Hepatic stellate cell (primary cell): ENCODE results near the gene LYPD6B.

ENCODE experiments used
- DNase-seq: peaks from one replicate; pipeline ENCODE4 v3.0.0; 2011; ENCODE audit warnings: low spot score

Gene LYPD6B

DNA sequence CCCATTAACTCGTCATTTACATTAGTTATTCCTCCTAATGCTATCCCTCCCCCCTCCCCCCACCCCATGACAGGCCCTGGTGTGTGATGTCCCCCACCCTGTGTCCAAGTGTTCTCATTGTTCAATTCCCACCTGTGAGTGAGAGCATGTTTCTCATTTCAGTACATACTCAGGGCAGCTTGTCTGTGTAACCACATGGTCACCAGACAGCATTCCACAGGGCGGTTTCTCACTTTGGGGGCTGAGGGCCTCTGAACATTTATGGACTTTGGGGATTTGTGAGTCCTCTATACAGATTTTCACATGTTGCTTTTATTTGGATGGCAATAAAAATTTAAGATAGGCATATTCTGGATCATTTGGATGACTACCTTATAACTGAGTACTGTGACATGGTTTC is 84.0 kb downstream of the LYPD6B start:
- no peak for DNase-seq

DNA sequence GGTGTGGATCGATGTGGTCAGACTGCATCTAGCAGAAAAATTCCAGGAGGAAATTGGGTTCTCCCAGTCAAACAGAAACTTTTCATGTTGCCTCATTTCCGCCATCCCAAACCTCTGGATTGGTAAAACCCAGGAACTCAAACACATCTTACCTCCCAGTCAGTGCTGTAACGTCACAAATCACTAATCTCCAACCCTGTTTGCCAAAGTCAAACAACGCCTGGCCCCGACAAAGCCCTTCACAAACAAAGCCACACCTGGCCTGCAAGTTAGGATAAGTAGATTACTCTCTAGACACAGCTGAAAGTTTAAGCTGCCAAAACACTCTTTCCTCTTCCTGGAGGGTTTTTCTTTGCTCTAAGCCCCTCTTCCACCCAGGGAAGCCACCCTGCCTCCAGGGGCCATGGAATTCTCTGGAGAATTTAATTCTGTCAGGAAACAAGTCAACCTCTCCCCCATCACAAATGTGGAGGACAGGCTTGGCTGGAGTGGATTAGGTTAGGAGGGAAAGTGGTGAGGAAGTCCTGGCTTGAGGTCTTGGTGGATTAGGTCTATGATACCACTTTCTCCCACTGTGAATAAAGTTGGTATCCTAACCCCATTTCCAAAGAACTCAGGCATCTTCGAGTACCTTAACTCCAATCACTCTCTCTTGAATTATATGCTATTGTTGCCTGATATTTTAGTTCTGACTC is 86.7 kb downstream of the LYPD6B start:
- no peak for DNase-seq

DNA sequence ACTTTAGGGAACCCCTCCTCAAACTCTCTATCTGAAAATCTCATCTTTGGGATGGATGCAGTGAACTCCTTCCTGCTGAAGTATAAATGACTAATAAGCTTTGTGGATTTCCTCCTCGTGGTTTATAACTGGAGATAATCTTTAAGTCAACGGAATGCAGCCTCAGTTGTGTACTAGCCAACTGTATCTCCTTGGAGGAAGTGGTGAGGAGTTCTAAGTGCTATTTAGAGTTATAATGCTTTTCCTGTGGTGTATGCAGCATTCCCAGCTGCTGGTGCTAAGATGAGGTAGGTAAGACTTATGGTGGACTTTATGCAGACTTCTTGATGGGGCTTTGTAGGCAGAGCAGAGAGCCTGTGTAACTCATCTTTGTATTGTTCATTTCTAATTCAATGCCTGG is 90.9 kb downstream of the LYPD6B start:
- DNase-seq, result no peak

GRCh38 chr2:149132339-149132738 is 93.8 kb downstream of the LYPD6B start:
- no peak for DNase-seq

GRCh38 chr2:149132901-149133300 is 94.4 kb downstream of the LYPD6B start:
- no peak for DNase-seq

- DNase-seq, result no peak
Observed at GRCh38 chr2:149134335-149134923, 95.9 kb downstream of the LYPD6B start.

GRCh38 chr2:149136111-149136510 is 97.6 kb downstream of the LYPD6B start:
- DNase-seq, result no peak

DNA sequence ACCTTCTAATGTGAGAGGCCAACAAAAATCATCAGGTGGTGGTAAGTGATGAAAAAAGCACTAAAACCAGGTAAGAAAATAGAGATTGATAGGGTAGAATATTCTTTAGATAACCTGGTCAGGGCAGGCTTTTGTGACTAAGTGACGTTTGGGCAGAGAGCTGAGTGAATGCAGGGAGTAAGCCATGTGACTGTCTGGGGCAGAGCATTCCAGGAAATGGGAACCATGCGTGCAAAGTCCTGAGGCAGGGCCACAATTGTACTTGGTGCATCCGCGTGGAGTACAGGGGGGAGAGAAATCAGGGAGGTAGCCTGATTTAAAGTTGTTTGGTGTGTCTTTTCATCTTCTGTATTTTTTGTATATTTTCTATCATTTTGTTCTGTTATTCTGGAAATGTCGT is 102.5 kb downstream of the LYPD6B start:
- no peak for DNase-seq

GRCh38 chr2:149143734-149144133 is 105.2 kb downstream of the LYPD6B start:
- no peak for DNase-seq

DNA sequence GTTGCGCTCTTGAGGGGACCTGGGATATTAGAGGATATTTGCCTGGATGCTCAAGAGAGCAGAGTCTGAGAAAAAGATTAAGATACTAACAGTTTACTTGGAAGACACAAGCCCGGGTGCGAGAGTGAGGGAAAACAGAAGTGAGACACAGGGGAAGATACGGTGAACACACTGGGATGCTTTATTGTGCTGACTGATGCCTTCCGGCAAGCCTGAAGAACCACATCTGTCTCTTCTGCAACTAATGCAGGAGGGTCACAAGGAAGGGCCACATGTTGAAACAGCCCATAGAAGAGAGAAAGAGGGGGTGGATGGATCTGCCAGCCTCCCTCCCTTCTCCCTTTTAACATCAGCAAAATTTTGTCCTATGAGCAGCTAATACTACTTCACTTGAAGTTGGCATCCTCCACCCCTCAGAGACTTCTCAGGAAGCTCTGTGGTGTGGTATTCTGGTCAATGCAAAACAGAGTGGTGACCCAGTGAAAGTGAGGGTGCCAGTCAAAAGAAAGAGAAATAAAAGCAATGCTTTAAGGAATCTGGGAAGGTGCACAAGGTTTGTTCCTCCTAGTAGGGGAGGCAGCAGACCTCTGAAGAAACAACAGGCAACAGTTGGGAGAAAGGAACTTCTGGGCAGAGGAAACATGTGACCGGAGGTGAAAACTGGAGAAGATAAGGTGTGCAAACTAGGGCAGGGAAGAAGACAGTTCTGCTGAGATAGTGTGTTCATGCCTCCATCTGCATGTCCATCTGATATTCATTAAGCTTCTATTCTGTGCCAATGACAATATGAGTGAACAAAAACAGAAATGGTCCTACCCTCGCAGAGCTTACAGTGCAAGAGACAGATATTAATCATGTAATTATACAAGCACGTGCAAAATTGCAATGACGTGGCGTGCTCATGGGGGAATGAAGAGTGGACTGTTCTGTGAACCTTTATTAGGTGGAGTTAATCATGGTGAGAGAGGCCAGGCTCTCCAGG is 107.1 kb downstream of the LYPD6B start:
- no peak for DNase-seq

- DNase-seq, result no peak
Observed at GRCh38 chr2:149146876-149147275, 108.4 kb downstream of the LYPD6B start.

DNA sequence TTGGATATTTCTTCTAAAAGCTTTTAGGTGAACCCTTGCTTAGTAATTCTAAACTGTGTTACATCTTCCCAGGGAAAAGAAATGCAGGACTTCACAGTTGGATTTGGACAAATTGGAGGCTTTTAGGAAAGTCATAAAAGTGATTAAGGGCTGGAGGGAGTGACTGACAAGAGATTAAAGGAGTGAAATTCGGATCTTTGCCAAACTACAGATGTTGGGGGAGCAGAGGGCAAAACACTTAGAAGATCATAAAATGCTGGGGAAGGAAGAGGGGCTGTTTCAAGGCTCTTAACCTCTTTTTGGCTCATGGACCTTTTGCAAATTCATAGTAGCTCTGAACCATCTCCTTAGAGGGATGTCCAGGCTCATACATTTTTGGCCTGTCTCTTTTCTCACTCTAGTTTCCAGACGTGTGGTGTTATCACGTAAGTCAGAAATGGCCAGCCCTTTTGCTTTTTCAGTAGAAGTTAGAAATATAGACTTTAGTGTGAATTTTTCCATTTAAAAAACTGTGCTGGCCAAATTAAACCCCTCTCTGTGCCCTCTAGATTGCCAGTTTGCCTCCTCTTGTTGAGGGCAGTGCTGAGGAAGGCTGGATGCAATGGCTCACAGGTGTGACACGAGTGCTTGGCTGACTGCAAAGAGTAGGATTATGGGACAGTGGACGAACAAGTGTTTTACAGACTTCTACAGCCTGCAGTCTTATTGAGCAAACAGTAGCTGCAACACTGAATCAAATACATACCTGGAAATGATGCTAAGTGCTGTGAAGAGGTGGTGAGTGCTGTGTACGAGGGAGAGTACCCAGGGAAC is 109.9 kb downstream of the LYPD6B start:
- DNase-seq, result no peak

- no peak for DNase-seq
Observed at GRCh38 chr2:149149007-149149297, 110.5 kb downstream of the LYPD6B start.

DNA sequence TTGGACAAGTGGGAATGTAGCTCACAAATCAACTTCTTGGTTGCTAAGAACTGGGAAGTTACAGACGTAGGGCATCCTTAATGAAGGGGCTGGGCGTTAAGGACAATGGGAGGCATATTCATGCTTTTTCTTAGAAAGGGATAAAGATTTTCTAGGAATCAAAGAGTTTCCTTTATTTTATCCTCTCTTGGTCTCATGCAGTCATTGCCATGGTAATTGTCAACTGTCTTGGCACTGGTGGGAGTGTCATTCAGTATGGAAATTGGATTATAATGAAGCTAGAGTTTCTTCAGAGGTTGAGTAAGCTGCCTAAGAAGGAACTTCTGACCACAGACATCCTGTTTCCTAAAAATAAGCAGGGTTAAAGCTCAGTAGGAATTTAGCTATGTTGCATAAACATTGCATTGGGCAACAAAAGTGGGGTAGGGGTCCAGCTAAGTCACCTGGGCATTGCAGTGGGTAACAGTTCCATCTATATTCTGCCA is 114.0 kb downstream of the LYPD6B start:
- DNase-seq, result no peak

DNA sequence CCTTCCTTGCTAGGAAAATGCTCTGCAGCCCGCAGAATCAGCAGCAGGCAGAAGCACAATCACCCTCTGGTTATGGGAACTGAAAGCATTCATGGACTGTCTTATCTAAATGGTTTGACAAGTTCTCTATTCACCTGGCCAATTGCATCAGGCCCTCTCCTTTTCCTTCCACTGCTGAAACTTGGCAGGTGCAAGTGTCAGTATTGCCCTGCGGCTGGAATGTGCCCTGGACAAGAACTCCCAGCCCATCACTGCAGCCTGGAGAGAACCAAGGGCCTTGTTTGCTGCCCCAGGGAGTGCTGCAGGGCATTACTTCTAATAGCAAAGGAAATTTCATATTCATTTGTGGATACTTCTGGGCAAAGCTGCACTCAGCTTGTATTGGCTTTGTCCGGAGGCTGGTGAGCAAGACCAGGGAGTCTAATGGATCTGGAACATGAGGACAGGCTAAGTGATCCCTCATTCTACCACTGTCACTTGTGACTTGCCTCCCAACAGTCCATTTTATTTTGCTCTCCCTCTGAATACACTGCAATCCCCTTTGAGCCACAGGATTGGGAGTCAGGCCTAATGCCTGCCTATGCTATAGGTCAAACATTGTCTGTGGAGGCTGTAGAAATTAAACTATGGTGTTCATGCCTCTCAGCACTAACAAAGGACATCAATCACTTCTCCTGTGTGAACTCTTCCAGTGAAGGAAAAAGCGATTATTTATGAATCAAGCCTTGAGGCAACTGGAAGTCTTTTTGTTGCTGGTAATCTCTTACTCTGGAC is 116.9 kb downstream of the LYPD6B start:
- no peak for DNase-seq

DNA sequence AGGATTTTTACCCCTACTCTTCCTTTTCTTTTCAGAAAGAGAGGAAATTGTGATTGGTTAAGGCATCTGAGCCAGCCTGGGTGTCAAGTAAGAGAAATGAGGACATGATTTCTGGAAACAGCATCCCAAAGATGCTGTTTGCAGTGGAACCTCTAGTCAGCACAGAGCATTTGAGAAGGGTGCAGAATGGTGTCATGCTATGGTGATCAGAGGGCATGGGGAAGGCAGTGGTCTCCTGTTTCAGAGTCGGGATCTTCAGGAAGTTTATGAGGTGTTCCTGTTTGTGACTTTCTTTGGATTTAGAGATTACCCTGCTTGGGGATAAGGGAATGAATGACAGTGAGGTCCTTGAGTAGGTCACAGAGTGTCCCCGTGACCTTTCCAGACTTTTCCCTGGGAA is 117.5 kb downstream of the LYPD6B start:
- no peak for DNase-seq

DNA sequence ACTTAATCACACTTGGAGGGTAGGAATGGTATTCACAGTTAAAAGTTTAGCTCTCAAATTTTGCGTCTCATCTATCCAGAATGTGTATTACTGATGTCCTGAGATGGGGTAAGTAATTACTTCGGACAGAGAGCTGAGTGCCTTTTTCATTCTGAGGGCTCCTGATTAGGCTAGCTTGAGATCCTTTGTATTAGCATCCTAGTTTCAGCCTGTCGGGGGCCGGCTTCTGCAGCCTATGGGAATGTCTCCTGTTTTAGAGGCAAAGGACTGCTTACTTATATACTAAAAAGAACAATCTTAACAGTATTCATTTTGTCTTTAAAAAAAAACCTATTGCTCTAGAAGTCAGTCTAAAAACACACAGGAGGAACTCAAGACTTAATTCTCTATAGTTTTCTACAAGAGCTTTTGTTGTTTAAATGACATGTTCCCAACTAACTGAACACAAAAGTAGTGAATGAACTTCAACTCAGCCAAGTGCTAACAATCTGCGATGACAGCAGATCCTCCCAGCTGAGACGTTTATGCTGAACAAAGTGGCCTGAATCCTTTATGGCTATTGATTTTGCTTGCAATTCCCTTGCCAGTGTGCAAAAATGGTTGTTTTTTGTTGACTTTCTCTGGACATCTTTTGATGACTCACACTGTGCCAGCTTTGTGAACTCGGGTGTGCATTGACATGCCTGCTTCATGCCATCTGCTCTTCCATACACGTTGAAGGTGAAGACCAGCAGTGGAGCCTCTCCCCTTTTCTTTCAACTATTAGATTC is 118.7 kb downstream of the LYPD6B start:
- DNase-seq, result no peak

GRCh38 chr2:149158957-149159356 is 120.5 kb downstream of the LYPD6B start:
- DNase-seq, result no peak

DNA sequence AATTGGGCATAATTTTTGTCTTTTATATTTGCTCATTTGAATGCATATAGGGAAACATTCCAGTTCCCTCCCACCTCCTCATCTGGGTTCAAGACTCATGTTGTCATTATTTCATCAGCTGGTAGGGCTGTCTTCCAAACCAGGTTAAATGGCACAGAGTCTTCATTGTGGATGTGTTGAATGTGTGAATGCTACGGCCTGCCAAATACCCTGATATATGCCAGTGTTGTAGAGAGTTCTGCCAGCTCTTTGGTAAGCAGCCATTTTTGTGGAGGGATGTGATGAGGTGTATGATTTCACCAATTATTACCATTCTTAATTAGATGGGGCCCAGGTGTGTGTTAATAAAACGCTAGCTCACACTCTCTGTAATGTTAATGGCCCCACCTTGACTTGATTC is 121.7 kb downstream of the LYPD6B start:
- DNase-seq, result no peak

DNA sequence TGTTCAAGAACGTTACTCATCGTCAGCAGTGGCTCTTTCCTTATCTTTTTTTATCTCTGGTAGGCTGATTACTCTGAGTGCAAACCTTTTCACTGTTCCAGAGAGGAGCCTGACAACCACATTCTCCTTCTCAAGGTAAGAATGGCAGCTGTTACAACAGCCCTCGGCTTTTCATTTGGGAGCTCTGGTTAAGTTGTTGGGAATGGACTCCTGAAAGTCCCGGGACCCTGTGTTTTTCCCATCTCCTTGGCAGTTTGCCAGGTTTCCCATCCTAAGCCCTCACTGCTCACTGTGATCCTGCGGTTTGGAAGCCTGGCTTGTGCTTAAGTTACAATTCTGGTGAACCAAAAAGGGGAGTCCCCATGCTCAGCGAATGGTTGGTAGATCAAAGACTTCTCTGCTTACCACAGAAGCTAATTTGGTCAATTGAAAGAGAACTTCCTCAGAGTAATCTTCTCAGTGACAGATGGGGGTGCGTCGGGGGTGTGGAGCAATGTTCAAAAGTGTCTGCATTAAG is 122.3 kb downstream of the LYPD6B start:
- no peak for DNase-seq
